H1 (cell line): ENCODE data around the gene PPP1R12A. TPM values are rescaled to one million over a fixed set of nuclear protein-coding genes. Genes with fewer than 3 reads are reported as not detected.

ENCODE experiments used
- CTCF ChIA-PET: fragments of 300-600 bp; sonication (Branson Sonifier 250); formaldehyde crosslinking; loops from one replicate; lab custom pipeline; 2021; ENCODE audit not compliant: partially characterized antibody; lab: Charles Lee
- POLR2A ChIA-PET: fragments of 300-600 bp; sonication (Branson Sonifier 250); formaldehyde crosslinking; loops from one replicate; lab custom pipeline; 2021; ENCODE audit warnings: inconsistent platforms; ENCODE audit not compliant: partially characterized antibody; lab: Charles Lee
- DNase-seq, 2 experiments: peaks; one replicate each; pipeline versions ENCODE4 v3.0.0 to v3.0.0-alpha.2; 2010 to 2022; ENCODE audit warnings: low spot score in 2 of 2, low read depth in 1 of 2, mixed read lengths in 1 of 2
- FAIRE-seq: peaks from 2 replicates; lab custom pipeline; 2011; peaks lifted over from hg19 to GRCh38; lab: Jason Lieb, UNC
- H2AFZ ChIP-seq: 2 replicates; pipeline ENCODE4 v1.8.1; 2012; ENCODE audit warnings: low read length, inconsistent platforms
- H2AK5ac ChIP-seq: 2 replicates; pipeline ENCODE4 v1.6.1; 2013; ENCODE audit warnings: low read depth, low read length
- H2BK120ac ChIP-seq: replicated peaks from 2 replicates; pipeline ENCODE3; 2013; ENCODE audit warnings: low read depth, low read length, inconsistent platforms
- H2BK12ac ChIP-seq: 2 replicates; pipeline ENCODE4 v1.6.1; 2013; ENCODE audit warnings: low read depth, low read length
- H2BK15ac ChIP-seq: 2 replicates; pipeline ENCODE4 v1.6.1; 2013; ENCODE audit warnings: low read length
- H2BK20ac ChIP-seq: 2 replicates; pipeline ENCODE4 v1.6.1; 2013; ENCODE audit warnings: low read length
- H2BK5ac ChIP-seq: 2 replicates; pipeline ENCODE4 v1.6.1; 2013; ENCODE audit warnings: low read depth, low read length
- H3K14ac ChIP-seq: 2 replicates; pipeline ENCODE4 v1.6.1; 2013; ENCODE audit warnings: inconsistent platforms; ENCODE audit not compliant: insufficient read length
- H3K18ac ChIP-seq: 2 replicates; pipeline ENCODE4 v1.6.1; 2013; ENCODE audit warnings: low read length; ENCODE audit errors: extremely low read depth
- H3K23ac ChIP-seq: 2 replicates; pipeline ENCODE4 v1.6.1; 2013; ENCODE audit warnings: inconsistent platforms; ENCODE audit not compliant: insufficient read length
- H3K23me2 ChIP-seq: 2 replicates; pipeline ENCODE4 v1.6.1; 2013; ENCODE audit warnings: low read depth, low read length
- H3K27ac ChIP-seq: 2 replicates; pipeline ENCODE4 v1.6.1; 2011; ENCODE audit warnings: low read depth, low read length, inconsistent platforms
- H3K27me3 ChIP-seq, 4 experiments: replicated peaks in 1 of 4; 1 replicate in 1 of 4; 2 replicates in 3 of 4; pipeline versions ENCODE4 v1.6.1 to v1.8.1; 2011 to 2013; ENCODE audit warnings: low read length in 3 of 4, mild to moderate bottlenecking in 3 of 4, inconsistent platforms in 2 of 4, mixed read lengths in 2 of 4, moderate library complexity in 1 of 4; ENCODE audit not compliant: control insufficient read depth in 3 of 4, insufficient read depth in 3 of 4; ENCODE audit errors: extremely low read depth in 1 of 4
- H3K36me3 ChIP-seq, 4 experiments: 2 replicates each; pipeline versions ENCODE4 v1.6.1 to v1.8.1; 2011 to 2013; ENCODE audit warnings: mild to moderate bottlenecking in 4 of 4, low read length in 3 of 4, moderate library complexity in 2 of 4, control low read depth in 1 of 4, inconsistent platforms in 1 of 4; ENCODE audit not compliant: insufficient read depth in 4 of 4, control insufficient read depth in 2 of 4
- H3K4ac ChIP-seq: replicated peaks from 2 replicates; pipeline ENCODE3; 2013; ENCODE audit warnings: low read length, low read depth, mixed read lengths, inconsistent platforms; ENCODE audit not compliant: insufficient read length
- H3K4me1 ChIP-seq, 4 experiments: replicated peaks in 1 of 4; 1 replicate in 1 of 4; 2 replicates in 3 of 4; pipeline versions ENCODE4 v1.6.1 to v1.8.1; 2011 to 2013; ENCODE audit warnings: low read length in 3 of 4, inconsistent platforms in 2 of 4, mixed read lengths in 1 of 4; ENCODE audit not compliant: insufficient read depth in 4 of 4, control insufficient read depth in 3 of 4
- H3K4me2 ChIP-seq, 2 experiments: 2 replicates each; pipeline versions ENCODE4 v1.6.1 to v1.8.1; 2011 to 2013; ENCODE audit warnings: low read depth in 2 of 2, low read length in 2 of 2, control low read depth in 1 of 2, inconsistent platforms in 1 of 2, mild to moderate bottlenecking in 1 of 2; ENCODE audit not compliant: insufficient read depth in 1 of 2
- H3K4me3 ChIP-seq, 4 experiments: fragments of 200-600, 300-600 bp in 1 of 4; sonication (generic), shearing (Covaris generic), sonication (Bioruptor Twin) in 1 of 4; 2 replicates each; pipeline versions ENCODE4 v1.5.1 to v1.8.1; 2011 to 2016; ENCODE audit warnings: low read length in 4 of 4, low read depth in 3 of 4, control low read depth in 2 of 4, inconsistent platforms in 2 of 4, mild to moderate bottlenecking in 2 of 4, mixed read lengths in 1 of 4, moderate library complexity in 1 of 4; ENCODE audit not compliant: insufficient read depth in 2 of 4; ENCODE audit errors: extremely low read depth in 1 of 4
- H3K56ac ChIP-seq: replicated peaks from 2 replicates; pipeline ENCODE3; 2013; ENCODE audit warnings: low read depth, mild to moderate bottlenecking, mixed read lengths, low read length, inconsistent platforms; ENCODE audit not compliant: insufficient read length
- H3K79me1 ChIP-seq: 2 replicates; pipeline ENCODE4 v1.6.1; 2013; ENCODE audit warnings: low read depth, low read length, control low read depth
- H3K79me2 ChIP-seq, 2 experiments: 2 replicates each; pipeline versions ENCODE4 v1.6.1 to v1.8.1; 2012 to 2013; ENCODE audit warnings: low read length in 2 of 2, mild to moderate bottlenecking in 2 of 2, inconsistent platforms in 1 of 2; ENCODE audit not compliant: insufficient read depth in 2 of 2, control insufficient read depth in 1 of 2
- H3K9ac ChIP-seq, 4 experiments: replicated peaks in 1 of 4; 1 replicate in 1 of 4; 2 replicates in 3 of 4; pipeline versions ENCODE4 v1.6.1 to v1.8.1; 2011 to 2013; ENCODE audit warnings: low read depth in 3 of 4, low read length in 3 of 4, control low read depth in 2 of 4, mild to moderate bottlenecking in 2 of 4, moderate library complexity in 2 of 4, inconsistent platforms in 1 of 4; ENCODE audit errors: extremely low read depth in 1 of 4
- H3K9me3 ChIP-seq, 2 experiments: 2 replicates each; pipeline versions ENCODE4 v1.6.1 to v1.8.1; 2012 to 2013; ENCODE audit warnings: mild to moderate bottlenecking in 2 of 2, moderate library complexity in 2 of 2, control low read depth in 1 of 2, inconsistent platforms in 1 of 2, low read depth in 1 of 2, low read length in 1 of 2, mixed read lengths in 1 of 2; ENCODE audit not compliant: insufficient read depth in 2 of 2
- H4K20me1 ChIP-seq, 2 experiments: replicated peaks in 1 of 2; 2 replicates each; pipeline versions ENCODE3 to v1.8.1; 2011 to 2013; ENCODE audit warnings: inconsistent platforms in 2 of 2, low read length in 2 of 2, mild to moderate bottlenecking in 1 of 2; ENCODE audit not compliant: insufficient read depth in 2 of 2, control insufficient read depth in 1 of 2
- H4K5ac ChIP-seq: 2 replicates; pipeline ENCODE4 v1.6.1; 2013; ENCODE audit warnings: low read length, low read depth, mixed read lengths, inconsistent platforms; ENCODE audit not compliant: insufficient read length
- H4K8ac ChIP-seq: 2 replicates; pipeline ENCODE4 v1.8.0; 2013; ENCODE audit warnings: mild to moderate bottlenecking, moderate library complexity, low read length, inconsistent platforms; ENCODE audit not compliant: insufficient read depth; ENCODE audit errors: extremely low read depth
- H4K91ac ChIP-seq: replicated peaks from 2 replicates; pipeline ENCODE3; 2013; ENCODE audit warnings: low read length, mixed read lengths, inconsistent platforms; ENCODE audit not compliant: insufficient read length
- ASH2L ChIP-seq: fragments of 200-600, 300-600 bp; sonication (generic); IDR thresholded peaks from one replicate; pipeline ENCODE4 v1.7.1; 2017; ENCODE audit warnings: low read length
- BACH1 ChIP-seq: IDR thresholded peaks from 2 replicates; pipeline ENCODE4 v1.6.1; 2012; ENCODE audit warnings: low read length, improper control_type of control experiment
- CHD2 ChIP-seq: IDR thresholded peaks from 2 replicates; pipeline ENCODE4 v1.6.1; 2012; ENCODE audit warnings: low read length, improper control_type of control experiment
- CREB1 ChIP-seq: IDR thresholded peaks from 2 replicates; pipeline ENCODE4 v1.6.1; 2012; ENCODE audit warnings: inconsistent platforms
- EZH2 ChIP-seq: fragments of 200-600 bp; sonication (generic); IDR thresholded peaks from 2 replicates; pipeline ENCODE4 v1.7.1; 2012; ENCODE audit warnings: low read depth, mild to moderate bottlenecking, moderate library complexity, low read length, inconsistent platforms; ENCODE audit not compliant: severe bottlenecking
- GABPA ChIP-seq: IDR thresholded peaks from 2 replicates; pipeline ENCODE4 v1.6.1; 2011; ENCODE audit warnings: mild to moderate bottlenecking, low read length, moderate library complexity, borderline replicate concordance; ENCODE audit not compliant: insufficient read depth
- GTF2F1 ChIP-seq: IDR thresholded peaks from 2 replicates; pipeline ENCODE4 v1.6.1; 2012; ENCODE audit warnings: low read depth, low read length, improper control_type of control experiment, borderline replicate concordance
- KDM4A ChIP-seq: IDR thresholded peaks from one replicate; pipeline ENCODE4 v1.7.1; 2012; ENCODE audit warnings: low read depth, mild to moderate bottlenecking, moderate library complexity, low read length, inconsistent platforms; ENCODE audit not compliant: severe bottlenecking
- MAFK ChIP-seq: IDR thresholded peaks from 2 replicates; pipeline ENCODE4 v1.6.1; 2012; ENCODE audit warnings: low read depth, mild to moderate bottlenecking, improper control_type of control experiment, low read length
- MAX ChIP-seq: IDR thresholded peaks from 2 replicates; pipeline ENCODE4 v1.6.1; 2012; ENCODE audit warnings: inconsistent platforms
- NRF1 ChIP-seq: IDR thresholded peaks from 2 replicates; pipeline ENCODE4 v1.6.1; 2011; ENCODE audit warnings: mild to moderate bottlenecking, low read depth, low read length, improper control_type of control experiment
- SIRT6 ChIP-seq: IDR thresholded peaks from one replicate; pipeline ENCODE4 v1.7.1; 2012; ENCODE audit warnings: low read length, inconsistent platforms
- SIX5 ChIP-seq: IDR thresholded peaks from 2 replicates; pipeline ENCODE4 v1.6.1; 2011; ENCODE audit warnings: mild to moderate bottlenecking, low read depth, low read length
- ZNF274 ChIP-seq: IDR thresholded peaks from 2 replicates; pipeline ENCODE4 v1.7.0; 2012; ENCODE audit warnings: low read length, borderline replicate concordance; ENCODE audit errors: extremely low read depth
- WGBS, 2 experiments: shearing (Covaris generic) in 1 of 2; methylation state at CpG; one replicate each; pipeline versions ENCODE4 v1.1.6 to v1.1.7; 2013 to 2015; ENCODE audit warnings: low lambda C conversion rate in 2 of 2, mixed read lengths in 2 of 2, inconsistent platforms in 1 of 2, low coverage in 1 of 2, missing lambda C conversion rate in 1 of 2; ENCODE audit not compliant: insufficient replicate concordance in 2 of 2, insufficient coverage in 1 of 2, insufficient read length in 1 of 2; ENCODE audit errors: extremely low coverage in 1 of 2, missing lambda C conversion rate in 1 of 2; 5-methylcytosine and 5-hydroxymethylcytosine counted together
- polyA plus RNA-seq, 7 experiments: library from polyadenylated mRNA; depleted of rRNA in 3 of 7; stranded (reverse) in 5 of 7; unstranded in 2 of 7; fragments of >200 nt in 5 of 7; fragments of 200-250 nt in 2 of 7; gene quantifications; 1 replicate in 5 of 7; 2 replicates in 1 of 7; 4 replicates in 1 of 7; pipeline versions ENCODE4 v1.2.1 to v1.2.3, GENCODE V29; 2011 to 2013; ENCODE audit warnings: missing spikeins in 2 of 7, mixed read lengths in 2 of 7
- total RNA-seq: library from RNA; stranded (reverse); fragmentation: NEBNext Ultra II Directional; extraction: Animal tissue kit (Norgen Biotek cat#: 25700); gene quantifications from 2 replicates; pipeline ENCODE4 v1.2.1, GENCODE V29; 2021

PPP1R12A gene
- total and polyA plus RNA-seq, 2 of the 8 experiments (the other 6 are each of a cell fraction or from before 2014, with no cell fraction given): 14.7 to 81.5 TPM

DNA sequence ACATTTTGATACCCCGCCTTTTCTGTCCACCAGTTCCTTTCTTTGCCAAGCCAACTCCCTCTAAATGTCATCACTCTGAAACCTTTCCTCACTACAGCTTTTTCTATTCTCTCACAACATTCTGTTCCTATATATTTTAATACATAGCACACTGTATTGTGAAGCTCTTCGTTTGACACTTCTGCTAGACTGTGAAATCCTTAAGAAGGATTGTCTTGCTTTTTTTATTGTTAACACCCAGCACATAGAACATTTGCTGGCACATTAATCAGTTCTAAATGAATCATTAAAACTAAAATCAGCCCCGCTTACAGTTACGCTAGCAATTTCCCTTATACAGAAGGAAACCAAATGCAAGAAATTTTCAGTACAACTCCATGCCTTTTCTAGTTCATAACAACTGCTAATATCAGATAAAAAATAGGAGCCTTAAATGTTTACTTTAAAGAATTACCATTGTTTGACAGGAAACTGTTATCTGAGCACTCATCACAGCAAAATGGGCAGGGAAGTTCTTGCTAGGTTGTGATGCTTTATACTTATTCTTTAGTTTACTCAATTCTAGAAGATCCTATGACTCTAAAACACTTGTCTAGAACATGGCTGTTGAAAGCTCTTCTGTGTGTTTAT is 93.5 kb downstream of the PPP1R12A start:
- no peak overlapping the region for H3K18ac ChIP-seq
- H3K4me3 ChIP-seq: no peak overlapping the region
- H3K4ac ChIP-seq: no peak overlapping the region
- H3K79me1 ChIP-seq: no peaks in the 10 kb centered on the region; the same call in 1 of the 2 replicates
- peaks cover 0 to 3% (median 0%) of the 10 kb centered on the region in 4 experiments; a peak in 1 of 7 replicates for H3K4me1 ChIP-seq
- no peak overlapping the region for H3K9ac ChIP-seq
- no peak overlapping the region for H4K91ac ChIP-seq
- H2AFZ ChIP-seq: no peak overlapping the region
- H4K8ac ChIP-seq: no peak overlapping the region
- H2BK20ac ChIP-seq: no peak overlapping the region
- TF ChIP-seq CHD2 (no peak), KDM4A (no peak), MAFK (no peak), GABPA (no peak), MAX (no peak), ZNF274 (no peak), NRF1 (no peak), EZH2 (no peak), SIRT6 (no peak), GTF2F1 (no peak), SIX5 (no peak), CREB1 (no peak), ASH2L (no peak), BACH1 (no peak)
- H3K27me3 ChIP-seq: no peaks in the 10 kb centered on the region
- no peak overlapping the region for H2AK5ac ChIP-seq
- H3K56ac ChIP-seq: no peak overlapping the region
- H2BK5ac ChIP-seq: no peak overlapping the region
- H3K14ac ChIP-seq: no peak overlapping the region
- no peaks in the 10 kb centered on the region for H3K23me2 ChIP-seq
- no peak overlapping the region for H4K5ac ChIP-seq
- H3K27ac ChIP-seq: no peak overlapping the region
- H3K79me2 ChIP-seq: peaks cover 0 to 13% of the 10 kb centered on the region in 2 experiments; a peak in 2 of 4 replicates
- H2BK12ac ChIP-seq: no peak overlapping the region
- FAIRE-seq: no peak
- WGBS, 2 experiments: 95% methylated on average over 4 of the region's 4 CpGs; no CpG with 5 or more reads in 1 of the 2 experiments
- H4K20me1 ChIP-seq: no peaks in the 10 kb centered on the region
- ChIA-PET POLR2A (no interaction called here), CTCF (no interaction called here)
- no peak overlapping the region for H2BK120ac ChIP-seq
- peaks cover 2 to 31% (median 15%) of the 10 kb centered on the region in 4 experiments; a peak in 5 of 8 replicates for H3K36me3 ChIP-seq
- H3K9me3 ChIP-seq: peaks cover 17 to 26% of the 10 kb centered on the region in 2 experiments; a peak in 3 of 4 replicates
- DNase-seq: no peak
- H2BK15ac ChIP-seq: no peak overlapping the region
- H3K23ac ChIP-seq: no peak overlapping the region
- no peak overlapping the region for H3K4me2 ChIP-seq
